AG04449 (cell line): ENCODE results near the gene SRSF3.
A peak's percentile ranks its signal among the peaks of the same experiment; 100 is the strongest.
"Not testable (repeated sequence)": the region's sequence is repeated elsewhere in the genome, so short reads cannot be mapped to it uniquely, and the experiment has no call there.

Experiments
- CTCF ChIA-PET: fragments of 350-600 bp; formaldehyde crosslinking; extraction: SDS; loops from one replicate; lab custom pipeline; 2021; ENCODE audit warnings: antibody characterized with exemption; lab: Yijun Ruan, JAX
- POLR2A ChIA-PET: fragments of 400-600, 350-600 bp; formaldehyde crosslinking; extraction: SDS; loops from one replicate; lab custom pipeline; 2020; ENCODE audit warnings: antibody characterized with exemption, inconsistent platforms; lab: Yijun Ruan, JAX
- DNase-seq: peaks from one replicate; pipeline ENCODE4 v3.0.0-alpha.2; 2010; ENCODE audit warnings: low read depth, low spot score
- H3K4me3 ChIP-seq: 2 replicates; pipeline ENCODE4 v1.5.1; 2011; ENCODE audit warnings: low read depth, mild to moderate bottlenecking, control low read depth, low read length
- TF ChIP-seq, protein P1 (sequence below): IDR thresholded peaks from one replicate; pipeline ENCODE4 v1.5.1; 2011; ENCODE audit warnings: mild to moderate bottlenecking, moderate library complexity, low read length, control low read depth, inconsistent platforms; ENCODE audit not compliant: insufficient read depth; ENCODE audit errors: missing control alignments

SRSF3 gene

GRCh38 chr6:36581716-36582115, 12.4 kb upstream of the SRSF3 start:
- no peak for DNase-seq
- TF ChIP-seq, protein P1, sequence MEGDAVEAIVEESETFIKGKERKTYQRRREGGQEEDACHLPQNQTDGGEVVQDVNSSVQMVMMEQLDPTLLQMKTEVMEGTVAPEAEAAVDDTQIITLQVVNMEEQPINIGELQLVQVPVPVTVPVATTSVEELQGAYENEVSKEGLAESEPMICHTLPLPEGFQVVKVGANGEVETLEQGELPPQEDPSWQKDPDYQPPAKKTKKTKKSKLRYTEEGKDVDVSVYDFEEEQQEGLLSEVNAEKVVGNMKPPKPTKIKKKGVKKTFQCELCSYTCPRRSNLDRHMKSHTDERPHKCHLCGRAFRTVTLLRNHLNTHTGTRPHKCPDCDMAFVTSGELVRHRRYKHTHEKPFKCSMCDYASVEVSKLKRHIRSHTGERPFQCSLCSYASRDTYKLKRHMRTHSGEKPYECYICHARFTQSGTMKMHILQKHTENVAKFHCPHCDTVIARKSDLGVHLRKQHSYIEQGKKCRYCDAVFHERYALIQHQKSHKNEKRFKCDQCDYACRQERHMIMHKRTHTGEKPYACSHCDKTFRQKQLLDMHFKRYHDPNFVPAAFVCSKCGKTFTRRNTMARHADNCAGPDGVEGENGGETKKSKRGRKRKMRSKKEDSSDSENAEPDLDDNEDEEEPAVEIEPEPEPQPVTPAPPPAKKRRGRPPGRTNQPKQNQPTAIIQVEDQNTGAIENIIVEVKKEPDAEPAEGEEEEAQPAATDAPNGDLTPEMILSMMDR = no peak
- H3K4me3 ChIP-seq = no peak overlapping the region
- ChIA-PET CTCF (no interaction called here), POLR2A (interaction anchor here (1.0 to 2.8 kb wide), 2 partner anchors 11 to 14 kb away, joined by 3 to 17 read pairs; no protein-coding TSS in a partner anchor)

- TF ChIP-seq, protein P1 = no peak
- no peak for DNase-seq
- no peak overlapping the region for H3K4me3 ChIP-seq
- ChIA-PET CTCF (interaction anchor here (1.7 kb wide), 1 partner anchor 10 kb away, joined by 6 read pairs; no protein-coding TSS in a partner anchor), POLR2A (interaction anchor here (1.0 kb wide), 2 partner anchors 10 to 13 kb away, joined by 4 read pairs; no protein-coding TSS in a partner anchor)
Observed at GRCh38 chr6:36586606-36587005, 7.6 kb upstream of the SRSF3 start.

GRCh38 chr6:36589025-36589400, 5.1 kb upstream of the SRSF3 start:
- CTCF ChIA-PET = not testable (repeated sequence)
- POLR2A ChIA-PET = interaction anchor here (0.7 kb wide), 1 partner anchor 180 kb away, joined by 3 read pairs; no protein-coding TSS in a partner anchor

GRCh38 chr6:36590237-36590636, 3.9 kb upstream of the SRSF3 start:
- POLR2A ChIA-PET = interaction anchor here (0.6 to 1.0 kb wide), 2 partner anchors 11 to 20 kb away, joined by 3 to 4 read pairs; no protein-coding TSS in a partner anchor
- H3K4me3 ChIP-seq = no peak overlapping the region

More at GRCh38 chr6:36589025-36589400, 5.1 kb upstream of the SRSF3 start:
- not testable (repeated sequence) for DNase-seq, H3K4me3 ChIP-seq

DNA sequence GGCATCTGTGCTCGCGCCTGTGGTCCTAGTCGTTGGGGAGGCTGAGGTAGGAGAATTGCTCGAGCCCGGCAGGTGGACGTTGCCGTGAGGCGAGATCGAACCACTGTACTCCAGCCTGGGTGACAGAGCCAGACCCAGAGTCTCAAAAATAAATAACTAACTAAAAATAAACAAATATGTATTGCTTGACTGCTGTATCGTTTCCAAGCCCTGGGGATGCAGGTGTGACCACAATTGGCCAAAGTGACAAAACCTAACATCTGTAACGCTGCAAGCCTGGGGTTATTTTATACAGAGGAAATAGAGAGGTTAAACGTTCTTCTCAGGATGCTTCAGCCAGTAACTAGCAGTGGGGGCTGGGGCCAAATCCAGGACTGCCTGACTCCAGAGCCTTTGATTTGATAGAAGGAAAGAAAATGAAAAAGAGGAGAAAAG, 1.9 kb upstream of the SRSF3 start:
- H3K4me3 ChIP-seq = no peak overlapping the region
- TF ChIP-seq, protein P1 = no peak
- ChIA-PET POLR2A (interaction anchor here (1.8 kb wide), 1 partner anchor 10 kb away, joined by 3 read pairs; no protein-coding TSS in a partner anchor), CTCF (interaction anchor here (1.4 kb wide), 1 partner anchor 161 kb away, joined by 3 read pairs; no protein-coding TSS in a partner anchor)
- DNase-seq = no peak

More at GRCh38 chr6:36590237-36590636, 3.9 kb upstream of the SRSF3 start:
- DNase-seq = no peak
- TF ChIP-seq, protein P1 = no peak
- CTCF ChIA-PET = interaction anchor here (0.8 to 1.5 kb wide), 4 partner anchors 11 to 140 kb away, joined by 3 to 4 read pairs (median 4); no protein-coding TSS in a partner anchor

DNA sequence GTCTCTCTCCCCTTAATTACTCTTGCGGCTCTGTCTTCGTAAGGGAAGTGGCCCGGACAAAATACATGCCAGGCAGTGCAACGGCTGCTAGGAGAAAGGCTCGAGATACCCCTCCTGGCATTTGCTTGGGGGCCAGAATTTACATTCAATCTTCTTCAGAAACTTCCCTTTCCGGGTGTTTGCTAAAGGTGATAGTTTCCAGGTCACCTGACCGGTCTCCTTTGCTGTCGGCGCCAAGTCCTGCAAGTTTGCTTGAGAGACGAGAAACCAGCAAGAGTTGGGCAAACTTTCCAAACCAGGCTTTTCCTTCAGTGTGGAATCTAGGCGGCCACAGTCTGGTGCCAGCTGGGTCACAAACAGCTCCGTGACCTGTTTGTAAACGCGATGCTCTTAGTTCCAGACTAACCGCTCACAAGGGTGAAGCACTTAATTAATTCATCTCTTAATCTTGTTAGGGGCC, 563 bp upstream of the SRSF3 start:
- ChIA-PET CTCF (interaction anchor here (1.1 kb wide), 1 partner anchor 9 kb away, joined by 4 read pairs; no protein-coding TSS in a partner anchor), POLR2A (interaction anchor here (1.1 to 3.3 kb wide), 4 partner anchors 11 to 41 kb away, joined by 3 to 14 read pairs (median 4); no protein-coding TSS in a partner anchor)
- TF ChIP-seq, protein P1 = no peak
- H3K4me3 ChIP-seq = peak overlapping the region; percentile 49
- DNase-seq = no peak
